ELR (cell line): Measurements from ENCODE around the gene KIF26B.
"Not testable (repeated sequence)": the region's sequence is repeated elsewhere in the genome, so short reads cannot be mapped to it uniquely, and the experiment has no call there.

Source experiments
- DNase-seq: peaks from one replicate; pipeline ENCODE4 v3.0.0-alpha.2; 2015; ENCODE audit warnings: low read depth

The KIF26B gene

DNA sequence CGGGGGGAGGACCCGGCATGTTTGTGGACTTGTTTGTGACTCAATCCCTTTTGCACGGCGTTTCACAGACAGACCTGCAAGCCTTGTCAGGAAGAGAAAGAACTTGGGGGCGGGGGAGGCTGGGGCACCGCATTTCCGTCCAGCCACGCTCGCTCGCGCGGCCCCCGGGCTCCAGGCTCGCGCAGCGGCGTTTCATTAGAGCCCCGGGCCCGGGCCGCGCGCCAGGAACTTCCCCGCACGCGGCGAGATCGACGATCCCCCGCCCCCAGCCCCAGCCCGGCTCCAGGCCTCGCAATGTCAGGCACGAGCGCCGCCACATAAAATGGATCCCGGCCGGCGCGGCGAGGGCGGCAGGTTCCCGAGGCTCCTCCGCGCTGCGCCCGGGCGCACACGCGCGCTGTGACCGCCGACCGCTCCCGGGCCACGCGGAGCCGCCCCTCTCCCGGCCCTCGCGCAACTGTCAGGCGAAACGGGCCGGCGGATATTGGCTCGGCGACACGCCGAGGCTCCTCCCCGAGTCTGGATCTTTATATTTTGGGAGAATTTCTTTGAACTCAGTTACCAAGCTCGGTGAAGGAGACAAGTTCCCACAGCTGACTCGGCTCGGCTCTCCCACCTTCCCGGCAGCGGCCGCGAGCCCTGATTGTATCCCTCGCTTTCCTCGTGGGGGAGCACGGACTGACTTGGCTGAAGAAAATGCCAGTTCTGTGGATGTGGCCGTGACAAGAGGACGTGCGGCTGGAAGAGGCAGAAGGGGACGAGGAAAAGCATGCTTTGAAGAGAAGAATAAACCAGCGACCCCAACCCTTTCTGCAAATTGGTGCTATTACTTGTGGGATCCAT lies at the start of gene KIF26B:
TSS of gene KIF26B (plus strand) at position 557 of the 843 bp plus-strand sequence. CDS start 440 bp downstream, outside the sequence.
- peak; percentile 63 for DNase-seq

DNA sequence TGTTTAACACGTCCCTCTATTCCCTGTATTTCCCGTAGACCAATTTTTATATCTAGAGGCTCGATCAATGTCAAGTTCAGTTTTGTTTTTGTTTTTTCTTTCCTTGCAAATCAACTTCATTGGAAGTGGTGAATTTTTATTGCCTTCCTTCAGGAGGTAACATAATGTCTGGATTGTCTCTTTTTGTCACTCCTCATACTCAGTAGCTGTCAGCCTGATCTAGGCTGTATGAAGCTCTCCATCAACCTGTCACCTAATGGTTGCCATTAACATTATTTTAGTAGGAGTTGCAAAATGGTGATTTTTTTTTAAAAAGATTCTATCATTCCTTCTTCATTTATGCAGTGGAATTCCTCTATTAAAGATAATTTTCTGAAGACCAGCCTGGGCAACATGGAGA lies 49.7 kb upstream of the KIF26B start:
- DNase-seq: no peak

DNA sequence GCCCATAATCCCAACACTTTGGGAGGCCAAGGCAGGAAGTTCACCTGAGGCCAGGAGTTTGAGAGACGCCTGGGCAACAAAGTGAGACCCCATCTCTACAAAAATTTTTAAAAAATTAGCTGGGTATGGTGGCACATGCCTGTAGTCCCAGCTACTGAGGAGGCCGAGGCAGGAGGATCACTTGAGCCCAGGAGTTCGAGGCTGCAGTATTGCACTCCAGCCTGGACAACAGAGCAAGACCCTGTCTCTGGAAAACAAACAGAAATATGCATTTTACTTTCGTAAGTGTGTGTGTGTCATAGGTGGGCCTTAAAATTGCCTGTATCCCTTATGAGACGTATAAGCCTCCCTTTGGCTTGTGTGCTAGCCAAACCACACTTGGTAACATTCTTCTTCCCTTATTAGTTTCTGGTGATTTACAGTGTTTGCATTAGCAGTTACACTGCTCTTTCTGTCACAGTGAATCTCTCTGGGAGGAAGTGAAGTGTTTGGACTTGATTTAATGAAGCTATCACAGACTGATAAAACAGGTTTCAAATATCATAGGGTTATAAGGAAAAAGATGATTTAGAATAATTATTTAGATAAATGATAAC lies 48.9 kb upstream of the KIF26B start:
- no peak for DNase-seq

DNA sequence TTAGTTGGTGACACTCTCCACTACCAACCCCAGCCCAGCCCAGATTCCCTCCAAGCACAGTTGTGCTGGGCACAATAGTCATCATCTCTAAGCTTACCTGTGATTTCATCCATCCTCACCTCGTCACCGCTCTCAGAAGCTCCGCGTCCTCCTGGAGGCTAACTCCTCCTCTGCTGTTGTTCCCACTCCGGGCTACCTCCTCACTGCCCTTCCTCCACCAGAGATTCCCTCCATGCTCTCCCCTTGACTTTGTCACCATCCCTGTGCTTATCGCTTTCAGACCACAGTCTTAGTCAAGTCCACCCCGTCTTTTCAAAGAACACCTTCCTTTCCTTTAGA lies 47.0 kb upstream of the KIF26B start:
- DNase-seq: no peak

DNA sequence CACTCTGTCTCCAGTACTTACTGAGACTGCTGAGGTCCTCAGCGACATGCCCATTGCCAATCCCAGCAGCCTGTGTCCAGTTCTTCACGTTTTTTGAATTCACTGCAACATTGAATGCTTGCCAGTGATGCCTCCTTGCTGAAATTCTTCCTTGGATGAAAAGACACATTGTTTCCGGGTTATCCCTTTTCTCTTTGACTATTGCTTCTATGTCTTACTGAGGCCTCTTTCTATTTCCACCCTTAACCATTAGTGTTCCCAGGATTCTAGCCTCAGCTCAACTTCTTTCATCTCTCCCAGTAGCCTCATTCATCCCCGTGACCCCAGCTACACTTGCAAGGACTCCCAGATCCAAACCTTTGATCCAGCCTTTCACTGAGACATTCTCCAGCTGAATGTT lies 46.5 kb upstream of the KIF26B start:
- no peak for DNase-seq

DNA sequence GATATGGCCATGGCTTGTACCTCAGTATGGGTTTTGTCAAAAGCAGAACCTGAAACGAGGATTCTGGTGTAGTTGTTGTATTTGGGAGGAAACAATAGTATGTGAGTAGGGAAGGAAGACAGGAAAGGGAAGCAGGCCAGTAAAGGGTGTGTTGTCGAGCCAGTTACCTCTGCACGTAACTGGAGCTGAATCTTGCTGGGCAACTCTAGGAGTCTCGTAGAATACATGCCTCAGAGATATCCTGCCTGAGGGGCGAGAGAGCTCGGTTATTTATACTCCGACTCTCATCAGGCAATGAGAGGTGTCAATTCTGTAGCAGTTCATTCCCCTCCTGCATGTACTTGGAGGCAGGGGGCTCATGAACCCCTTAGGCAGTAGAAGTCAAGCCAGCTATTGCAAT lies 45.9 kb upstream of the KIF26B start:
- DNase-seq: no peak

DNA sequence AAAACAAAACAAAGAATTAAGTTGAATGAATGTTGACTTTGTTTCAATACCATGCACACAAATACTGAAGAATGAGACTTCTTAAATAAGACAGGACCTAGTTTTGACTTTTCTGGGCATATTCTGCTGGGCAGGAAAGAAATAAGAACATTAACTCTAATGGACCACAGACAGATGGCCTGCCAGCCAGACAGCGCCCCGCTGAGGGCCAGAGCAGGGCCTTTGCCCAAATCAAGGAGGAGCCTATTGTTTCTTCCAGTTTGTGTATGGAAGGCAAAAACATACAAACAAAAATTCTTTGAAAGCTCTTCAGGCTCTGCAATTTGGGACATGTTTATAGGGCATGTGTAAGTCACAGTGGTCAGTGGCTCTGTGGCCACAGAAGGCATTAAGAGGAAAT lies 44.4 kb upstream of the KIF26B start:
- DNase-seq: no peak

DNA sequence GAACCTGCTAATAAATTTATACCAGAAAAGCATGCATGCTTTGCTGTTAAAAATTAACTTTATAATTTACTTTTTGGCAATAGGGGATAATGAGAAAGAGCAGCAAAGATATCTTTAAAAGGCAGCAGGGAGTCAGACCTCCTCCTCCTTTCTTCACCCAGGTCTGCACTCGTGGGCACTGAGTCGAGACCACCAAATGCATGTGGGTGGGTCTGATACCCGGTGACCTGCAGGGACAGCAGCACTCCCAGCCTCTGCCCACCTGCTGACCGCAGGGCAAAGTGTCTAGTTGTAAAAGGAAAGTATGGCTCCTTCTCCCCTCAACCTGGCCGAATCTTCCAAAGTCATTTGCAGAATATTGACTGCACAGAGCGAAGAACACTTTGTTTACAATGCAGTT lies 43.7 kb upstream of the KIF26B start:
- no peak for DNase-seq

DNA sequence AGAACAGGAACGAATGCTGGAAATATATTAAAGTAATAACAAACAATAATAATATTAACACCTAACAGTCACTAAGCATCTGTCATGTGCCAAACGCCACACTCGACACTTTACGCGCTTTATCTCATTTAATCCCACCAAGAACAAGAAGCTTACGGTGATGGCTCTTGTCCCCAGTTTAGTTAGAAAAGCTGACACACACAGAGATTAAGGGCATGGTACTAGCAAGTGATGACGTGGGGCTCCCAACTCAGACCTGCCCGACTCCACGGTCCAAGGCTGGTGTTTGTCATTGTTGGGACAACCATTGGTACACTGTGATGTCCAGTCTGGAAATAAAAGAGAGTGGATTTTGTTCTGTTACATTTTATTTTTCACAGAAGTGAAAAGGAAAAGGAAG lies 41.1 kb upstream of the KIF26B start:
- DNase-seq: no peak

DNA sequence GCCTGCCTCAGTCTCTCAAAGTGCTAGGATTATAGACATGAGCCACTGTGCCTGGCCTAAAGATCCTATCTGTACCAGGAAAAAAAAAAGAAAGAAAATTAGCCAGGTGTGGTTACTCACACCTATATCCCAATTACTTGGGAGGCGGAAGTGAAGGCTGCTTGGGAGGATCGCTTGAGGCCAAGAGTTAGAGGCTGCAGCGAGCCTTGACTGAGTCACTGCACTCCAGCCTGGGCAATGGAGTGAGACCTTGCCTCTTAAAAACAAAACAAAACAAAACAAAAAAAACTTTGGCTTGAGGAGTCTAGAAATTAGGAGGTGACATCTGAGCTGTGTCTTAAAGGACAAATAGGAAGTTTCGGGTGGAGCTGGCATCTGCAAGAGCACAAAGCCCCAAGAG lies 38.7 kb upstream of the KIF26B start:
- no peak for DNase-seq

DNA sequence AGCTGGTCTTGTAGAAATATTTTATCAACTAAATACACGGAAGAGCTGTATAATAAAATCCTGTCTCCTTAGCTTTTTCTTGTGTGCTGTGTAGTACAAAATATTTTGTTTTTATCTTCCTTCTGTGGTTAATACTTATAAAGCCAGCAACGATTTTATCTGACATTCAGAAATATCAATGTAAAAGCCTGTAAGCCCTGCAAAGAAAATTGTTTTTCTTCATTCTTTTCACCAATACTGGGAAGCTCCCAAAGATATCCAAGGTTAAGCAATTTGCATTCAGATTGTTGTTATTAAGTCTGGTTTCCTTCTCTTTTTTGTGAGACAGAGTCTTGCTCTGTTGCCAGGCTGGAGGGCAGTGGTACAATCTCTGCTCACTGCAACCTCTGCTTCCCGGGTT lies 38.0 kb upstream of the KIF26B start:
- DNase-seq: no peak

DNA sequence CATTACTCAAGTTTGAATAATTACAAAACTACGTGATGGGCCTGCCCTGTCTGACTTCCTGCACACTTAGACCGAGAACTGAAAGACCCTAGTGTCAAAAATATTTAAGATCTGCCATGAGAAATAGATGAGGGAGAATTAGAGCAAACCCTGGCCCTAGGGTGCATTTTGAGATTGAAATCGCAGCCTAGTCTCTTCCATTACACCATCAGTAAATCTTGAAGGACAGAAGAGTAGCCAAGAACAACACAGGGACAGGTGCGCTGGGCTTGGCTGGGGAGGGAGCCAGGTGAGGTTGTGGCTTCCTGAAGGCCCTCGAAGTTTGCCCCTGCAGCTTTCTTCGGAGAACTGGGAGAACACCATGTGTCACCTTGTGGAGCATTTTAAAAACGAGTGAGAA lies 36.7 kb upstream of the KIF26B start:
- no peak for DNase-seq

DNA sequence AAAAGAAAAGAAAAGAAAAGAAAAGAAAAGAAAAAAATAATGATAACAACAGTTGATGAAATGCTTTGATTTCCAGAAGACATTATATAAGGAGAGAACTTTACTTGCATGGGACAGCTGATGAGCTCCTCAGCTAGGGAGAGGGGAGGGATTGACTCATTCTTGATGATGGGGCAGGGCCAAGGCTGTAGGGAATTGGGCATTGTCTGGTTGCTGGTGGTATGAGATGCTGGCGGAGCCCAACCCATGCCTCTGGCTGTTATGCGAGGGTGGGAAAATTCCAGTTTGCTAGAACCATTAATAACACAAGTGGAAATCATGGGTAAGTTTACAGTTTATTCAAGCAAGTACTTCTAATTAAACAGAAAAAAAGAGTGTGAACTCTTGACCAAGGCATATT lies 36.0 kb upstream of the KIF26B start:
- no peak for DNase-seq

DNA sequence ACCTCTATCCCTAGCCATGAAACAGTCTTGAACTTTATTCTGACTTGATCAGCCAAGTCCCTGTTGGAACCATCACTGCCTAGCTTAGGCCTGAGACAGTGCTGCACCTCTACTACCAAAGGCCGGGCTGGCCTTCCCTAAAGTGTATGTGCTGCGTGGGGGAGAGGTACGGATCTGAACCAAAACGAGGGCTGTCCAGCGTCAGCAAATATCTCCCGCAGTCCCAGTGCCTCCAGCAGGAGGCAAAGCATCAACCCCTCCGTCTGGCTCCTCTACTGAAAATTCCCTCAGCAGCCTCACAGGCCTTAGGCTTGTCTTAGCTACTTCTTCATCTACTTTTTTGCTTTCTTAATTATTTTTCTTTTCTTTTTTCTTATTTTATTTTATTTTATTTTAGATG lies 33.3 kb upstream of the KIF26B start:
- no peak for DNase-seq

DNA sequence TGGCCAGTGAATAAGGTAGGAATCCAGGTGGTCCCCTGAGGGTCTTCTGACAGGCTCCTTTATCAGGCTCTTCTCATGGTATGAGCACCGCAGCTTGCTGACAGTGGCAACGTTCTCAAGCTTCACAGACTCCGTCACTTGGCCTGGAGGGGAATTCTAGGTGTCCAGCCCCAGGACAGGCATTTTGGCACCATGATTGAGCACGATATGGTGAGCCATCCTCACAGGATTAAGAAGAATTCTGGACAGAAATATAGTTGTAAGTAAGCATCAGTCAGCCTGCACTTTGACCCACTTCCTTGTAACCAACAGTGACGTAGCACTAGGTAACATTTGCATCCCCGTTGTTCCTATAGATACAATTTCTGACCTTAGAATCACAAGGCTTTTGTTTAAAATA lies 30.5 kb upstream of the KIF26B start:
- no peak for DNase-seq

DNA sequence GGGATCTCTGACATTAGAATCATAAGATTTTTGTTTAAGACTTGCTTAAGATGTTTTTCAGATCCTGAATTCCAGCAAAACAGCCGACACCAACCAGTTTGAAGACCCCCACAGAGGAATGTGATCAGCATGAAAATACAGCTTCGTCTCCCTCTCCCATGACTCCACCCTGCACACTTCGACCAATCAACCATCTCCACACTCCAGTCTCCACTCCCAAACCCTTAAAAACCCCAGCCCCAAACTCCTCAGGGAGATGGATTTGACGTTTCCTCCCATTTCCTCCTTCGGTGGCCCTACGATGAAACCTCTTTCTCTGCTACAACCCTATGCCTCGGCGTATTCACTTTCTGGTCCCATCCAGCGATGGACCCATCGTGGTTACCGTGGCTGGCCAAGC lies 30.1 kb upstream of the KIF26B start:
- DNase-seq: no peak

DNA sequence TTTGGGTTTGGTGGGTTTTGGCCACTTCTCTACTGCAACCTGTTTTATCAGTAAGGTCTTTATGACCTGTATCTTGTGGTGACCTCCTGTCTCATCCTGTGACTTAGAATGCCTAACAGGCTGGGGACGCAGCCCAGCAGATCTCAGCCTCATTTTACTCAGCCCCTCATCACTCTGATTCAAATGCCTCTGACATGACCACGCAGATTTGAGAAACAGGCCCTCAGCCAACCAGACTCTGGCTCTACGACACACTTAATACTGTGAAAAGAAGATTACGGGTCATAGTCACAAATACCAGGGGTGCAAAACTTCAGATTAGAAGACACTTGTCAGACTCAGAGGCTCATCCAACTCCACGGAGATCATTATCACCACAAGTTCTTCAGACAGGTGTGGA lies 28.3 kb upstream of the KIF26B start:
- DNase-seq: no peak

DNA sequence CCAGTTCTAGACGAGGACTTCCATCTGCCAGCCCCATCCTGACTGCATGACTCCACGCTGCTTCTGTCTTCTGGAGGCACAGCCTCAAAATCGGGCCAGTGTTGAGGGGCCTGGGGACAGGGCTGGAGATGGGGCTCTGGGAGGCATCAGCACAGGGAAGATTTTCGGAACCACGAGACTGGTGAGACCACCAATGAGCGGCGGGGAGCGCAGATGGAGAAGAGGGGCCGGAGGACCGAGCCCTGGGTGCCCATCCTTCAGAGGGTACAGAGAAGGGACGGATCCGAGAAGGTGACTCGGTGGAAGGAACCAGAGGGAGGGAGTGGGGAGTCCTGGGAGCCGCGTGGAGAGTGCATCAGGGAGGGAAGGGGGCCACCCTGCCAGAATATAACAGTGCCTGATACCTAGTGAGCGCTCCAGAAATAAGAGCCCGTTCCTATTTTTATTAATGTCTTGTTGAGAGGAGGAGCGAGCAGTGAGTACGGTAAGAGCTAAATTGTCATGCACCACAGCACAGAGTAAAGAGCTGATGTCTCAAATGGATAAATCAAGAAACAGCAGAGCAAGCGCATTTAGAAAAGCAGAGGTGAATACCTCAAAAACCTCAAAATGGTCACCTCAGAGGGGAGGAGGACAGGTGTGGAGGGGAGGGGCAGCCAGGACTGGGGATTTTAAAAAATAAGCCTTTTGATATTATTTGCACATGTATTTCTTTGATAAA lies 26.2 kb upstream of the KIF26B start:
- DNase-seq: no peak

DNA sequence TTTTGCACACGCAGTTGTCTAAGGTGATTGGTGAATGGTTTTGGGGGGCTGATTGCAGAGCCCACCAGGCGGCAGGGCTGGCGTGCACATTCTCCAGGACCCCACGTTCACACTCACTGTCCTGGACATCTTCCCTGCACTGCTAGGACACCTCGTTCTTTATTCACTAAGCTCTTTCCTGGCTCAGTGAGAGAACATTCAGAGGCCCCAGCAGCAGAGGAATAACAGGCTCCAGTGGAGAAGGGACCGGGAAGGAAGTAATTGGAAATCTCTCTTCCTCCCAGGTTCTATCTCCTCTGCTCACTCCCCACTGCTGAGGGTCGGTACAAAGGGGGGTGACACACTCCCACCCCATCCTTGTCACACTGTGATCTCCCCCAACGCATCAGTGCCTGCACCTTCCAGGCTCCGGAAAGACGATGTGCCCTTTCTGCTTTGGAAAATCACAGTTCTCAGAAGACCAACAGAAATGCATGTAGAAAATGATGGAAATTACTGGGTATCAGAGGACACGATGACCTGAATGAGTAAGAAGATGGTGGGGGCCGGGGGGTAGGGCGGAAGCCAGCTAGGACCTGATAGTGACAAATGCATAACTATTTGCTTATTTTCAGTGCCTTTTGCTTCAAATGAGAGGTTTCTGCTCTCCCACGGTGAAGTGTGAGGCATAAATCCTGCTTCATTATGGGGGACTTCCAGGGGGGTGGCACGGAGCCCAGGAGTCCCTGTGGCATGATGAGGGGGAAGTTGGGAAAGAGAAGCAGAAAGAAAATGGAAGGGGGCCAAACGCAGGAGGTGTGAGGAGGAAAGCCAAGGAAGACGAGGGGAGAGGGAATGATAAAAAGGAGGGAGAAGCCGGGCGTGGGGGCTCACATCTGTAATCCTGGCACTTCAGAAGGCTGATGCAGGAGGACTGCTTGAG lies 25.2 kb upstream of the KIF26B start:
- DNase-seq: no peak

DNA sequence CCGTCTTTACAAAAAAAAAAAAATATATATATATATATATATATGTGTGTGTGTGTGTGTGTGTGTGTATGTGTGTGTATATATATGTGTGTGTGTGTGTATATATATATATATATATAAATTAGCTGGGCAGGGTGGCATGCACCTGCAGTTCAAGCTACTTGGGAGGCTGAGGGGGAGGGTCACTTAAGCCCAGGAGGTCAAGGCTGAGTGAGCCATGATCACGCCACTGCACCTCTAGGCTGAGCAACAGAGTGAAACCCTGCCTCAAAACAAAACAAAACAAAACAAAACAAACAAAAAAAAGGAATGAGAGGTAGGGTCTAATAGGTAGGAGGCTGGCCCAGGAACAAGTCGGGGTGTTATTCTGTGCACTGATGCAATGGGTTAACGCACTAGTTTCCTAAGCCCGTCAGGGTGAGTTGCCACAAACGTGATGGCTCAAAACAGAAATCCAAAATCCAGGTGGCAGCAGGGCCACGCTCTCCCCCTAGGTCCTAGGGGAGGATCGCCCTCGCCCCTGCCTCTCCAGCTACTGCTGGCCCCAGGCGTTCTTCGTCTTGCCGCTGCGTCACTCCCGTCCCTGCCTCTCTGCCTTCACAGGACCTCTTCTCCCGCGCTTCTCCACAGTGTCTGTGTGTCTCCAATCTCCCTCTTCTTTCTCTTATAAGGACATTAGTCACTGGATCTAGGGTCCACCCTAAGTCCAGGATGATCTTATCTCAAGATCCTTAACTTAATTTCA lies 24.3 kb upstream of the KIF26B start:
- not testable (repeated sequence) for DNase-seq

DNA sequence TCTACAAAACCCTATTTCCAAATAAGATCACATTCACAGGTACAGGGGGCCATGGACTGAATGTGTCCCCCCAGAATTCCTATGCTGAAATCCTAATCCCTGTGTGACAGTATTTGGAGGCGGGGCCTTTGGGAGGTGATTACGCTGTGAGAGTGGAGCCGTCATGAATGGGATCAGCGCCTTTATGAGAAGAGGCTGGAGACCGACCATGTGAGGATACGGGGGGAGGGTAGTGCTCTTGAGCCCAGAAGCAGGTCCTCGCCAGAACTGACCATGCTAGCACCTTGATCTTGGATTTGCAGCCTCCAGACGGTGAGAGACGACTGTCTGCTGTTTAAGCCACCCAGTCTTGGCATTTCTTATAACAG lies 23.8 kb upstream of the KIF26B start:
- no peak for DNase-seq

DNA sequence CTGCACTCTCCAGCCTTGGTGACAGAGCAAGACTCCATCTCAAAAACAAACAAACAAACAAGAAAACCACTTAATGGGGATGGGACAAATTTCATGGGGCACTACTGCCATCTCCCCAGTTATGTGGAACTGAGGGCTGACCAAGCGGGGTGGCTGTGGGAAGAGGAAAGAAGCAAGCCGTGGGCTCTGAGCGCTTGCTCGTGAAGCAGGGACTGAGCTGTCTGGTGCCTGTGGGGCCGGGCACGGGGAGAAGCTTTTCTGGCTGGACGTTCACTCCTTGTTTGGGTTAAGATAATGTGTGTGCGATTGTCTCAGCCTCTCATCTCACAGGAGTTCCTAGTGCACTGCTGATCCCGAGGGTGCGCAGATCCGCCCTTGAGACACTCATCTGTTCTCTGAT lies 22.0 kb upstream of the KIF26B start:
- no peak for DNase-seq
